ENCODE results near the gene UVRAG.
"Not testable (repeated sequence)": the region's sequence is repeated elsewhere in the genome, so short reads cannot be mapped to it uniquely, and the experiment has no call there.

The UVRAG gene

DNA sequence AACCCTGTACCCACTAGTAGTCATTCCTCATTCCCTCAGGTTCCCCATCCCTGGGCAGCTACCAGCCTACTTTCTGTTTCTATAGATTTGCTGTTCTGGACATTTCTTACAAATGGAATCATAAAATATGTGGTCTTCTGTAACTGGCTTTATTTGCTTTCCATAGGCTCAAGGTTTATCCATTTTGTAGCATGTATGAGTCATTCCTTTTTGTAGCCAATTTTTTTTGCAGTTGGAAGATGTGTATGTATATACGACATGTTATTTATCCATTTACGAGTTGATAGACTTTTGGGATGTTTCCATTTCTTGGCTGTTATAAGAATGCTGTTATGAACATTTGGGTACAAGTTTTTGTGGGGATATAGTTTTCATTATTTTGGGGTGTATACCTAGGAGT, 260.7 kb downstream of the UVRAG start:
- no peak for DNase-seq (ENCODE audit: low read depth)

DNA sequence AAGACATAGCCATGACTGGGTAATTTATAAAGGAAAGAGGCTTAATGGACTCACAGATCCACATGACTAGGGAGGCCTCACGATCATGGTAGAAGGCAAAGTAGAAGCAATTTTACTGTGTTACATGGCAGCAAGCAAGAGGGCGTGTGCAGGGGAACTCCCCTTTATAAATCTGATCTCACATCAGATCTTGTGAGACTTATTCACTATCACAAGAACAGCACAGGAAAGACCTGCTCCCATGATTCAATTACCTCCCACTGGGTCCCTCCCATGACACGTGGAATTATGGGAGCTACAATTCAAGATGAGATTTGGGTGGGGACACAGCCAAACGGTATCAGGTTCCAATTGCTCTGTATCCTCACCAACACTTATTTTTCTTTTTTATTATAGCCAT, 261.2 kb downstream of the UVRAG start:
- DNase-seq (ENCODE audit: low read depth) = not testable (repeated sequence)

DNA sequence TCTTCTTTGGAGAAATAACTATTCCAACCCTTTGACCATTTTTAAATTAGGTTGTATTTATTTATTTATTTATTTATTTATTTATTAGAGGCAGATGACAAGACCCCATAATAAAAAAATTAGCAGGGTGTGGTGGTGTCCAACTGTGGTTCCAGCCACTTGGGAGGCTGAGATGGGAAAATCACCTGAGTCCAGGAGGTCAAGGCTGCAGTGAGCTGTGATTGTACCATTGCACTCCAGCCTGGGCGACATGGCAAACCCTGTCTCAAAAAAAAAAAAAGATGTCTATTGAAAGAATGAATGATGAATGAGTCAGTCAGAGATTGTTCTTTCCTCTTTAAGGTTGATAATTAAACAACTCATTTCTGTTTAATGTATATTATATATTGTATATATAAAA, 261.7 kb downstream of the UVRAG start:
- no peak for DNase-seq (ENCODE audit: low read depth)

DNA sequence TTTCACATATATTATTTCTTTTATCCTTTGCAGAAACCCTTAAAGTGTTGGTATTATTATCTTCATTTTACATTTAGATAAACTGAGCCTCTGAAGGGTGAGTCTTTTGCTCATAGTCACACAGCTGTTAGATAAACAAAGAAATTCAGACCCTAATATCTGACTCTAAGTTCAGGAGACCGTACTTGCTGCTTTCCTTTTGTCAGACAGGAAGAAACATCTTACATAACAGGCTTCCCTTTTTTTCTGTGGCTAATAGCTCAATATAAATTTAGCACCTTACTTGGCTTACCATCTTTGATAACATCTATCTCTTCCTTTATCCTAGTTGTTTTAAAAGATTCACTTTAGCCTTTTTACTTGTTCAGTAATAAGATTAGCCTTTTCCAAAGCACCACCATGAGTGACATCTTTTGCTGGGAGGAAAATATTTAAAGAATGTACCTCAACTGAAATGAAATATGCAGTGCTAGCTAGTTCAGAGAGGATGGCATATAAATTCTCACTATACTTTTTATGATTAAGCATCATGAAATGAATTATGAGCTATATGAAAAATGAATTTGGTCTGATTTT, 262.7 kb downstream of the UVRAG start:
- no peak for DNase-seq (ENCODE audit: low read depth)

DNA sequence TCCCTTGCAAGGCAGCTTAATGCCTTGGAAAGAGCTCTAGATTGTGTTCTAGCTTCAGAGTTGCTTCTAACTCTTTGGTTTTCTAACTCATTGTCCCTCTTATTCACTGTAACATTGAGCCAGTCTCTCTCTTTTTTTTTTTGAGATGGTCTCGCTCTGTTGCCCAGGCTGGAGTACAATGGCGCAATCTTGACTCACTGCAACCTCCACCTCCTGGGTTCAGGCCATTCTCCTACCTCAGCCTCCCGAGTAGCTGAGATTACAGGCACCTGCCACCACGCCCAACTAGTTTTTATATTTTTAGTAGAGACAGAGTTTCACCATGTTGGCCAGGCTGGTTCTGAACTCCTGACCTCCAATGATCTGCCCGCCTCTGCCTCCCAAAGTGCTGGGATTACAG, 266.1 kb downstream of the UVRAG start:
- DNase-seq (ENCODE audit: low read depth) = not testable (repeated sequence)

DNA sequence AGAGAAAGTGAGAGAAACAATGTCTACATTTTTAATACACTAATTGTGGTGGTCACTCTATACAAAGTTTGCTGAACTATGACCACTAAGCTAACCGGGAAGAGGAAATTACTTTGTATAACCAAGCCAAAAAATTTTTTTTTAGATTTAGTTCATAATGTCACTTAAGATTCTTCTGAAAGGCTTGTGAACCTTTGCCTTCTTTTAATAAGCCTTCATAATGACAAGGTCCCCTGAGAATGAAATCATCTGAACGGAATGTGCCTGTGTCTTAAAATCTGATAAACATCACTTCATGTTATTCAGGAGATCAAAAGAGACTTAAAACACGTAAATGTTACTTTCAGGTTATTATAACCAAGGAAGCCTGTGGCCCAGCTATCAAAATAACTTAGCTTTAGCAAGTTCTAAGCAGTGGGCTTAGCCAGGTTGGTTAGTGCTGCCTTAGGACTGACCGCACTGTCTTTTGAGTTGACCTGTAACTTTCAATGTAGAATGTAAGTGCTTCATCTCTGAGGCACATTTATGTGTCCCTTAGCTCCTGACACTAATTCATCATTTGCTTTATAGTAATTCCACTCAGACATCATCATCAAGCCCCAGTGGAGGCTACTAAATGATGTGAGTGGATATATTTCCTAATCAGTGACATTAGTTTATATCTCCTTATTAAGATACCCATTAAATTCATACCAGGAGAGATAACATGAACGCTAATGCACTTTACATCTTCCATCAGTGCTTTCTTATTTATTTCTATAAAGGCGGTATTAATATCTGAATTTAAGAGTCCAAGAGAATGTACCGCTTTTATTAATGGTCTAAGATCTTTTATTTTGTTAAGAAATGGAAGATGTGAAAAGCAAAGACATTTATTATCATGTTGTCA, 268.8 kb downstream of the UVRAG start:
- no peak for DNase-seq (ENCODE audit: low read depth)

GRCh38 chr11:76085270-76085669, 270.3 kb downstream of the UVRAG start:
- no peak for DNase-seq (ENCODE audit: low read depth)

GRCh38 chr11:76086743-76087635, 272.0 kb downstream of the UVRAG start:
- no peak for DNase-seq (ENCODE audit: low read depth)

DNA sequence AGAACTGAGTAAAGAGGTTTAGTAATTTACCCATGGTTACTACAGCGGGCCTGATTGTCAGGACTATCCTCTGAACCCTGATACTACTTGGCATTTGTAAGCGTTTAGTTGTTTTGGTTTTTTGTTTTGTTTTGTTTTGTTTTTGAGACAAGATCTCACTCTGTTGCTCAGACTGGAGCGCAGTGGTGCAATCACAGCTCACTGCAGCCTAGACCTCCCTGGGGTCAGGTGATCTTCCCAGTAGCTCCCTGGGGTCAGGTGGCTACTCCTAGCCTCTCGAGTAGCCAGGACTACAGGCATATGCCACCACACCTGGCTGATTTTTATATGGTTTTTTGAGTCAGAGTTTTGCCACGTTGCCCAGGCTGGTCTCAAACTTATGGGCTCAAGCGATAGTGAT, 272.7 kb downstream of the UVRAG start:
- DNase-seq (ENCODE audit: low read depth) = no peak

DNA sequence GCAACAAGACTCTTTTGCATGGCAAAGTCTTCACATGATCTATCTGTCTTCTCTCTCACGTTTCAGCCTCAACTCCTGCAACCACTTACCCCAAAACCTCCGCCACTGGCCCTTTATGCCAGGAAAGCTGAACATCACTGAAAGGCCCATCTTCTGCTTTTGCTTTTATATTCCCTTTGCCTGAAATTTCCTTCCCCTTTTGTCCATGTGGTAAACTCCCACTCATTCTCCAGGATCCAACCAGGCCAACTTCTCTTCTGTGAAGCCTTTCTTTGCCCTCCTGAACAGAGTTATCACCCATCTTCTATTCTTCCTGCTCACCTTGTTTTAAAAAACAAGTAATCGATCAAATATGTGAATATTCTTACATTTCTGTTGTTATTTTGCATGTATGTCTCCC, 273.5 kb downstream of the UVRAG start:
- no peak for DNase-seq (ENCODE audit: low read depth)

- no peak for DNase-seq (ENCODE audit: low read depth)
Measured at GRCh38 chr11:76090174-76090573, 275.2 kb downstream of the UVRAG start.

GRCh38 chr11:76090821-76091220, 275.8 kb downstream of the UVRAG start:
- DNase-seq (ENCODE audit: low read depth) = no peak

- no peak for DNase-seq (ENCODE audit: low read depth)
Measured at GRCh38 chr11:76094740-76095139, 279.7 kb downstream of the UVRAG start.

DNA sequence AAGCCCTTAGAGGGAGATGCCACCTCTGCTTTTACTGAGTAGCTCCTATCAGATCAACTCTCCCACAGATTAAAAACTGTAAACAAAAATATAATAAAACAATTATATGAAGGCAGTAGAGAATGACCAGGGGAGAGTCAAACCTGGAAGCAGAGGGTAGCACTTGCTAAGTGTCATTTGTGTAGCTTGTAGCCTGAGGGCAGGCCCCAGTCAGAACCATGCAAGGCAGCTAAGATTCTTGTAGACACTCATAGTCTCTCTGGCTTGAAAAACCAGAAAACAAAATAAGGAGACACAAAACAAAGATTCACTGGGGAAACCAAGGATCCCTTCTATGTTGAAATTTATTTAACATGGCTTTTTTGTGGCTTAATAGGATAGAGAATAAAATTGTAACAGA, 280.9 kb downstream of the UVRAG start:
- DNase-seq (ENCODE audit: low read depth) = no peak

DNA sequence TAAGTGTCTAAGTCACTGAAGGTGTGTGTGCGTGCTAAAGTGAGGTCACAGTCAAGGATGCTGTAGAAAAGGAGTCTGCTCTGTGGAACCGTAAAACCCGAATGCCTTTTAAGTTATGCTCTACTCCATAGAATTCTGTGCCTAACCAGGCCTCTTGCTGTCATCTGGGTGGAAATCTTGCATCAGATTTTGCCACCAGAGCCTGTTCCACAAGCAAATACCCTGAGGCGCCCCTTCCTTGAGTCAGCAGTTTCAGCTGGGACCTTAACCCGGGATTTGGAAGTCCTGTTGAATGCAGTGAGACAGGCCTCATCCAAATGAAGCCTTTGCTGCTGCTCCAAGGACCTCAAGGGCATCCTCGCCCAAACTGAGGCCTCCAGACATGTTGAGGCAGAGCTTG, 281.5 kb downstream of the UVRAG start:
- DNase-seq (ENCODE audit: low read depth) = no peak

- no peak for DNase-seq (ENCODE audit: low read depth)
Measured at GRCh38 chr11:76102802-76103201, 287.8 kb downstream of the UVRAG start.

GRCh38 chr11:76103460-76103859, 288.4 kb downstream of the UVRAG start:
- DNase-seq (ENCODE audit: low read depth) = no peak

DNA sequence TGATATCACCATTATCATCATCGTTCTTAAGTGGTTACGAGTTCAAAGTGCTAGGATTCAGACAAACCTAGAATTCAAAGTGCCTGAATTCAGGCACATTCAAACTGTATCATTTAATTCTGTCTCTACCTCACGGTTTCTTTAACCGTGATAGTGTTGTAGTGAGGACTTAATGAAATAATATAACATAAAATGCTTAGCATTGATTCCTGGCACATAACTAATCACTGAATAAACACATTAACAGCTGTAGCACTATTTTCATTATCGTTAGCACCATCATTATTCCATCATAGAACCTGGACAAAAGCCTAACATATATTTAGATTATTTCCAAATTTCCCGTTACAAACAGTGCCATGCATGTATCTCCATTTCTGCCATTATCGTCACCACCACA, 289.3 kb downstream of the UVRAG start:
- no peak for DNase-seq (ENCODE audit: low read depth)

DNA sequence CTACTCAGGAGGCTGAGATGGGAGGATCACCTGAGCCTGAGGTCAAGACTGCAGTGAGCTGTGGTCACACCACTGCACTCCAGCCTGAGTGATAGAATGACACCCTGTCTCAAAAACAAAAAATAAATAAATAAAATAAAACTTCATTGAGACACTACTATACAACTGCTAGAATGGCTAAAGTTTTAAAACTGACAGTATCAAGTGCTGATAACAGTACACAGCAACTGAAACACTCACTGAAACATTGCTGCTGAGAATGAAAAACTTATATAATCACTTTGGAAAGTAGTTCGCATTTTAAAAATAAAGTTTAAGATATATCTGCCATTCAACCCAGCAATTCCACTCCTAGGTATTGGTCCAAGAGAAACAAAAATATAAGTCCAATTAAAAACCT, 290.6 kb downstream of the UVRAG start:
- no peak for DNase-seq (ENCODE audit: low read depth)

- DNase-seq (ENCODE audit: low read depth) = no peak
Measured at GRCh38 chr11:76107971-76108370, 293.0 kb downstream of the UVRAG start.

GRCh38 chr11:76114238-76114637, 299.2 kb downstream of the UVRAG start:
- no peak for DNase-seq (ENCODE audit: low read depth)

DNA sequence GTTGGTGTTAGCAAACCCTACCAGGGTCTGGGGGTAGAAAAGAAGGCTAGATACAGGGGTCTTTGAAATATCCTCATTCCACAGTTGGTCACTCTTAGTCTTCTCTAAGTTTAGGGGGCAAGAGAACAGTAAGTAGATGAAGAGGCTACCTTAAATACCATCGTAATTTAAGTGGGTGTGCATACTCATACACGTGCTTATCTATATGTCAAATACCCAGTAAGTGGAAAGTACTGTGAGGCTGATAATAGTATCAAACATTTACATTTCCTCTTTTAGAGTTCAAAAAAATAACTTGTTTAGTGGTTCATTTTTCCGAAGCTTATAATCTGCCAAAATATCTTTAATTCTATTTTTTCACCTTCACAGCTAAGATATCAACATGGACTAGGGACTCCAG, 300.5 kb downstream of the UVRAG start:
- no peak for DNase-seq (ENCODE audit: low read depth)

DNA sequence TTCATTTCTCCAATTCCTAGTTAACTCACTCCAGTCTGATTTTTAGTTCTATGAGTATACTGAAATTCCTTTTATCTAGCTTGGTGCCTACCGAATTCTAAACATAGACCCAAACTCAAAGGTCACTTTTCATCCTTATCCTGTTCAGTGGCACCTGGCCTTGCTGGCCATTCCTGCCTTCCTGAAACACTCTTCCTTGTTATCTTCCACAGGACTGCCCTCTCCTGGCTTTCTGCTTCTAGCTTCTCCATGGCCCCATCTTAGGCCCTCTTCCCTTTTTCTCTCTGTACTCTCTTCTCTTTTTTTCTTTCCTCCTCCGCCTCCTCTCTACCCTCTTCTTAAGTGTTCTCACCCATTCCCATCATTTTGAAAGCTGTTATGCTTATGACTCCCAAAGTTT, 304.0 kb downstream of the UVRAG start:
- no peak for DNase-seq (ENCODE audit: low read depth)

Data from activated T-helper 9 cell treated with anti-CD3 and anti-CD28 coated beads, Interleukin-2, amount 50 U/mL, for 16 hours (primary cell).